HL-60 (cell line): ENCODE measurements around the gene CDC42EP3.

Source experiments
- DNase-seq, 2 experiments: peaks; one replicate each; pipeline ENCODE4 v3.0.0-alpha.2; 2010 to 2020; ENCODE audit warnings: low read depth in 1 of 2, low spot score in 1 of 2
- H3K27ac ChIP-seq: fragments of 250-450 bp; sonication (Bioruptor Pico); replicated peaks from 2 replicates; pipeline ENCODE4 v1.5.1; 2020; ENCODE audit warnings: mild to moderate bottlenecking, moderate library complexity
- H3K27me3 ChIP-seq: fragments of 250-450 bp; sonication (Bioruptor Pico); 2 replicates; pipeline ENCODE4 v1.5.1; 2021; ENCODE audit warnings: mild to moderate bottlenecking, moderate library complexity; ENCODE audit not compliant: insufficient read depth, poor library complexity, severe bottlenecking
- H3K4me3 ChIP-seq: replicated peaks from 2 replicates; pipeline ENCODE4 v1.5.1; 2011; ENCODE audit warnings: mild to moderate bottlenecking, control low read depth, low read length; ENCODE audit not compliant: insufficient read depth
- CTCF ChIP-seq: IDR thresholded peaks from one replicate; pipeline ENCODE4 v1.5.1; 2011; ENCODE audit warnings: low read length, control low read depth, inconsistent platforms; ENCODE audit not compliant: insufficient read depth
- GABPA ChIP-seq: IDR thresholded peaks from 2 replicates; pipeline ENCODE4 v1.6.1; 2012; ENCODE audit warnings: low read depth
- POLR2AphosphoS5 ChIP-seq: IDR thresholded peaks from 2 replicates; pipeline ENCODE4 v1.6.1; 2012; ENCODE audit warnings: low read depth
- REST ChIP-seq: IDR thresholded peaks from 2 replicates; pipeline ENCODE4 v1.6.1; 2012; ENCODE audit warnings: low read depth; ENCODE audit not compliant: insufficient replicate concordance
- SPI1 ChIP-seq: IDR thresholded peaks from 2 replicates; pipeline ENCODE4 v1.6.1; 2012; ENCODE audit warnings: low read depth, mild to moderate bottlenecking, borderline replicate concordance

CDC42EP3 gene

GRCh38 chr2:37664231-37664643 is 7.2 kb downstream of the CDC42EP3 start:
- Histone ChIP-seq H3K27me3 (no peaks in the 10 kb centered on the region), H3K4me3 (no peak overlapping the region), H3K27ac (no peak overlapping the region)
- TF ChIP-seq POLR2AphosphoS5 = no peak
- no peak for TF ChIP-seq GABPA
- peak; percentile 85; the same call in 1 of the 2 replicates for TF ChIP-seq SPI1
- TF ChIP-seq CTCF = no peak
- DNase-seq = peak in 1 of 2 experiments; percentile 66

- DNase-seq = no peak
- Histone ChIP-seq H3K27ac (no peak overlapping the region), H3K27me3 (no peaks in the 10 kb centered on the region), H3K4me3 (no peak overlapping the region)
- TF ChIP-seq POLR2AphosphoS5 = no peak
- no peak for TF ChIP-seq GABPA
Measured at GRCh38 chr2:37663390-37663789, 8.1 kb downstream of the CDC42EP3 start.

- no peak for DNase-seq
- H3K27ac ChIP-seq = no peak overlapping the region
- TF ChIP-seq REST (no peak), GABPA (no peak), SPI1 (no peak), CTCF (no peak), POLR2AphosphoS5 (no peak)
- H3K27me3 ChIP-seq = no peaks in the 10 kb centered on the region
- no peak overlapping the region for H3K4me3 ChIP-seq
Measured at GRCh38 chr2:37659723-37660122, 11.7 kb downstream of the CDC42EP3 start.

GRCh38 chr2:37658682-37659081 is 12.8 kb downstream of the CDC42EP3 start:
- no peaks in the 10 kb centered on the region for H3K27me3 ChIP-seq
- no peak overlapping the region for H3K27ac ChIP-seq
- H3K4me3 ChIP-seq = no peak overlapping the region
- DNase-seq = no peak
- TF ChIP-seq CTCF (no peak), SPI1 (no peak), POLR2AphosphoS5 (no peak), GABPA (no peak), REST (no peak)
